GM19099 (cell line): Measurements from ENCODE around the gene CDH2.

ENCODE experiments used
- POLR2A ChIP-seq: IDR thresholded peaks from 3 replicates; pipeline ENCODE4 v1.6.1; 2011; ENCODE audit warnings: low read depth; ENCODE audit not compliant: insufficient read length; ENCODE audit errors: extremely low read depth

The CDH2 gene

DNA sequence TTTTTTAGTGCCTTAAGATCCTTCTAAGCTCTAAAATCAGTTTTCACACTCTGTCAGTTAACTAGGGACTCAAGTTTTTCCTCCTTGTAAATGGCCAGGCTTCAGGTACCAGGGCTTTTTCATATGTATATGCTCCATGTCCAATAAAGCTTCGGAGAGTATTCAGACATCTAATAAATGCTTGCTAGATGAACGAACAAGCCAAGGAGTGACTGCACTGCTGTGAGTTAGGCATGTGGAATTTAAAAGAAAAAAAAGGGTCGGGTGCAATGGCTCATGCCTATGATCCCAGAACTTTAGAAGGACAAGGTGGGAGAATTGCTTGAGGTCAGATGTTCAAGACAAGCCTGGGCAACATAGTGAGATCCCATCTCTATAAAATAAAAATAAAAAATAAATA is 81.9 kb downstream of the CDH2 start:
- TF ChIP-seq POLR2A = no peak

DNA sequence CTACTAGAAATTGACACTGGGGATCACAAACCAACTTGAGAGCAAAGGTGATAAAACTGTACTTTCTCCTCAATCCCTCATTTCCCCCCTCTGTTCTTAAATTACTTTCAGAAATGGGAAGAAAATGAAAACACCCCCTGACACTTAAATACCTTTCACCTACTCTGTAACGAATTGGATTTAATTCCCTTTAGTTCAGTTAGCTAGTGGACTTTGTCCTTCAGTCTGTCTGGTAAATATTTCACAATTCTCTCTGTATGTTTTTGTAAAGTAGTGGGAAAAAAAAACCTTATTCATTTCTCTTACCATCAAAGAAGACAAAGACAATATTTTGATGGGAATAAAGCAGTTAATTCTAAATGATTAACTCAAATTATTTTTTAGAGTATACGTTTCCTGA is 85.7 kb downstream of the CDH2 start:
- TF ChIP-seq POLR2A = no peak

- TF ChIP-seq POLR2A = no peak
These were observed 88.5 kb downstream of the CDH2 start for GRCh38 chr18:28088477-28088876.

DNA sequence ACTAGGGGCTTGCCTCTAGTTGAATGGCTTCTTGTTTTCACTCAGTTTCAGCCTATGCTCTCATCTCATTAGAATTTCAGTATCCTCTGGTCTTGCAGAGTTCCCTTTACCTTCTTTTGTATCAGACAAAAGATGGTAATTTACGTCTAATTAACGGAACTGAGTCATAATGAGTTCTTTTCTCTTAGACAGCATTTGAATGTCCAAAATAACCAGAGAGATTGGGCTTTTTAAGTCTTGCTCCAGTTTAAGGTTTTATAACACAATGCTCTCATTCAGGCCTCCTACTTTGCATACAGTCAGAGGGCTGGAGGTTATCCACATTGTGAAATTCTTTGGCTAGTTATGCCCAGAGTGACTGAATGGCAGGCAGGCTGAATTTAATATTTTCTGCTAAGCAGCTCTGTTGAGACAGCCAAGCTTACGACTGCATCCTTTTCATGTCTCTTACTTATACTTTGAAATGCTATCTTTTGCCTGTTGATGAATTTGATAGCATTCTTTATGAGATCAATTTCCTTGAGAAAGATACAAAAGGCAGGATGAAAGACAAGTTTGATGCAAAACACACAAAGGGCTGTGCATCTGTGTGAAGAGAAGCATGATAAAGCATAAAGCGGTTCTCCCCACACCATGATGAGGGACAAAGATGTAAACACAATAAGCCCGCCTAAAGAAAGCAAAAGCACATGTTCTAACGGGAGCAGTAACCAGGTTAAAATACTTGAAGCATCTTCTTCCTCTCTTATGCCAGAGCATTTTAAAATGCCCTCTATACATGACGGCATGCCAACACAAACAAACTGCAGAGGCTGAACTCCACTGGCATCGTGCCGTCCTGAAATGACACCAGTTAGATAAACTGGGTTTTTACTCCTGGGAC is 90.0 kb downstream of the CDH2 start:
- TF ChIP-seq POLR2A = no peak

DNA sequence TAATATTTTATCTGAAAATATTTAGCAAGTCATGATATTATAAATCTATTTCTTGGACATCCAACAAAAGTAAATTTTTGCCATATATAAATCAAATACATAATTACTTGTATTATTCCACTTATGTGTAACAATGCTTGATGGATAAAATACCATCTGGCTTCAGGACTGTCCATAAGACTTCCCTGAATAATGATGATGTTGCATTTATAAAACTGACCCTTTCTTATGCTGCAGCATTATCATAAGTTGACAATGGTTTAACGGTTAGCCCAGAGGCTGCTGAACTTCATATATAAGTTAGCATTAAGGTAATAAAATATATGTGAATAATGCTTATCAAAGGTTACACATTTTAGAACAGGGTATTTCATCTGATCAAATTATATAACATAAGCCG is 95.4 kb downstream of the CDH2 start:
- no peak for TF ChIP-seq POLR2A

DNA sequence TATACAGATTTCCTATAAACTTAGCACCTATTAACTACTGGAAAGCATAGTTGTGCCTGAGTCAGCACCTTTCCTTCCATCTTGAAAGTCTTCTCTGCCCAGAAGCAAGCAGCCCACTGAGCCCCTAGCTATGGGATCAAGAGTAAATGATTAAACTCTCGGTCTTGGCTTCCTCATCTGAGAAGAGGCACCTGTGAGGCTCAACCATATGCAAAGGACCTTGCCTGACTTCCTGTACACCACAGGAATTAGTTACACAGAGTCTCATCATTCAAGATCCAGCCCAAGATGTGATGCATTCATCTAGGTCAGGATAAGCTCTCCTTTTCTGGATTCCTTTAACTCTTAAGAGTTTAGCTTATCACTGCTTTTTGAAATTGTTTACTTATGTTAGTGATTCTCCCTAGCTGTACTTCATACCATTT is 96.0 kb downstream of the CDH2 start:
- TF ChIP-seq POLR2A = no peak

GRCh38 chr18:28079883-28080282 is 97.0 kb downstream of the CDH2 start:
- no peak for TF ChIP-seq POLR2A

DNA sequence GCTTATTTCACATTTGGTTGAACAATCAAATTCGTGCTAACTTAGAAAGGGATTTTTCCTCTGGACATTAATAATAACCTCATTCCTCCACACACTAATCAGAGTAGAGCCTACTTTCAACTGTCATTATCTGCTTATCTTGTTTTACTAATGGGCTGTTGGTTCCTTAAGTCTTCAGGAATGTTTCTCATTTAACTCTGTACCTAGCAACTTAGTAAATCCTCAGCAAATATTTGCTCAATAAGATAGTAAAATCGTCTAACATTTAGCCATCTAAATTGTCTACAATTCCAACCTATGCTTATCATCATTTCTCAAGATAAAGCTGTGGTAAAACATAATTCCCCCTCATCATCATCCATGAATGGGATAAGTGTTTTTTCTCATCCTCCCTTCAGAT is 98.1 kb downstream of the CDH2 start:
- TF ChIP-seq POLR2A = no peak

DNA sequence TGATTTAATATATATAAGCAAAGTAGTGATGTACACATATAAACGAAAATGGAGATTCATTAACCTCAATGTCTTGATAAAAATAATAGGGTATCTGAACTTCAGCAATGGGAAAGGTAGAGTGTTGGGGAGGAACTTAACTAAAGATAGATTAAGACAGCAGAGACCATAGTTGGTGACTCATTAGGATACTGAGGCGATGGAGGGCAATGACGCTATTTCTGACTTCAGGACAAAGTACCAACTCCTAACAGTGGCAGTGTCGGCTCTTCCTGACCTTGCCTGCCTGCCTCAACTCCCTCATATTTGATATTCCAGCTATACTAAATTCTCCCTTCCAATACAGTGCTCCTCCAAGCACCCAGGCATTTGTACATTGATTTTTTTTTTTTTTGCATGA is 98.6 kb downstream of the CDH2 start:
- TF ChIP-seq POLR2A = no peak

GRCh38 chr18:28075501-28075900 is 101.4 kb downstream of the CDH2 start:
- TF ChIP-seq POLR2A = no peak

DNA sequence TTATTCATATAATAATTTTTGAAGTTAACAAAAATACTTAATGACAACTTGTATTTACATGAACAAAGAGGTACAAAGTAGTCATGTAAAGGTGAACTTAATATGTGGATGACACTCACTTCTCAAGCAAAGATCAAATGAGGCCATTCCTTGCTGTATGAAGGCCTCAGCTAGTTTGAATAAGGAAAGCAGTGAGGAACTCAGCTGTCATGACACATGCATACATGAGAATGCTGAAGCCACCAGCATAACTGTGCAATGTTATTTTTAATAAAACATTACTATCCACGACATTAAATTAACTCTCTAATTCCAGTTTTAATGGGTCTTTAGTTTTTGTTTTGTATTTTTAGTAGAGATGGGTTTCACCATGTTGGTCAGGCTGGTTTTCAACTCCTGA is 102.9 kb downstream of the CDH2 start:
- no peak for TF ChIP-seq POLR2A

DNA sequence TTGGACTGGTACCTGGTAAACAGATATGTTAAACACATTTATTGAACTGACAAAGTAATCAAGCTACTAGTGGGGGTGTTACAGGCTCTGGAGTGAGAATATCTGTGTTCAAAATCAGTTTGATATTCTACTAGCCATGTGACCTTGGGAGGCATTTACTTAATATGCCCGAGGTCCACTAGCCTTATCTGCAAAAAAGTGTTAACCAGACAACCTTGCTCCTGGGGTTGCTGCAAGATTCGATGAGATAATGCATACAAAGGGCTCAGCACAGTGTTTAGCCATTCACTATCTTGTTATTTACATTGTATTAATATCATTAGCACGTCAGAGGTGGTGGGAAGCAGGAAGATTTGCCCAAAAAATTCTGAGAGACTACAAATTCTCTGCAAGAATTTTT is 103.3 kb downstream of the CDH2 start:
- no peak for TF ChIP-seq POLR2A

- no peak for TF ChIP-seq POLR2A
These were observed 105.7 kb downstream of the CDH2 start for GRCh38 chr18:28071199-28071598.

DNA sequence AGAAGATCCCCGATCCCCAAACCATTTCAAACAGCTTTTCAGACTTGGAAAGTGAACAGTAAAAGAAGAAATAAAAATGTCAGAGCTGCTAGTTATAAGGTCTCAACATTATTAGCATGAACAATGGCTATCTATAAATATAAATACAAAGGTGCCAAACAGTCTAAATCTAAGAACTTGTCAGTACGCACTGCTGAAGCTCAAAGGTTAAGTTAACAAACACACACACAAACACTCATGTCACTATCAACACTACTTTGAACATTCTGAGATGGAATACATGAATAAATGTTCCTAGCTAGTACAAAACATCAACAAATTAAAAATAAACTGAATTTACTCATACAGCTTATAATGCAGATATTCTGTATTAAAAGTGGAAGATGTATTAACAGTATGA is 108.7 kb downstream of the CDH2 start:
- no peak for TF ChIP-seq POLR2A

- TF ChIP-seq POLR2A = no peak
These were observed 109.6 kb downstream of the CDH2 start for GRCh38 chr18:28067346-28067745.

GRCh38 chr18:28065793-28066186 is 111.1 kb downstream of the CDH2 start:
- no peak for TF ChIP-seq POLR2A

GRCh38 chr18:28065031-28065792 is 111.7 kb downstream of the CDH2 start:
- no peak for TF ChIP-seq POLR2A

DNA sequence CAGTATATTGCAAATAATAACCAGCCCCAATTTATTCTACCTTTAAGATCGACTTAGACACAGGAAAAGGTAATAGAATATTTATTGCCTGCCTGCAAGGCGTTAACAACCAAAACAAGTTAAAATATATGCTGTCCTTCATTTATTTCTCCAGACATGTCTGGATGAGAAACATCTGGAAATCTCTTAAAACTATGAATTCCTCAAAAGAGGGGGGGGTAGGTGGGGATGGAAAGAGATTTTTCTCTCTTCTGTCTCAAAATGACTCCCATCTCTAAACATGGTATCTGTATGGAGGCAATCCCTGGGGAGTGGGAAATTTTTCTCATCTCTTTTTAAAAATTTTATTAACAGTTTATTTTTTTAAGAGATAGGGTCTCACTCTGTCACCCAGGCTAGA is 113.0 kb downstream of the CDH2 start:
- TF ChIP-seq POLR2A = no peak
